Sigmoid colon (tissue), 7 donors: ENCODE measurements around the gene ZSCAN18. TPM values are rescaled to one million over a fixed set of nuclear protein-coding genes. Genes with fewer than 3 reads are reported as not detected.

Experiments
- DNase-seq: peaks from one replicate; pipeline ENCODE4 v3.0.0-alpha.2; 2019
- H3K27ac ChIP-seq, 4 donors: fragments of 200-600 bp; sonication (generic); one replicate each; pipeline ENCODE4 v1.5.1; 2016 to 2019; ENCODE audit warnings: mild to moderate bottlenecking in 1 of 4
- H3K27me3 ChIP-seq, 3 donors: fragments of 200-600 bp; sonication (generic); one replicate each; pipeline ENCODE4 v1.5.1; 2019; ENCODE audit warnings: mild to moderate bottlenecking in 1 of 3
- H3K36me3 ChIP-seq, 4 donors: fragments of 200-600 bp; sonication (generic); one replicate each; pipeline ENCODE4 v1.5.1; 2016 to 2019
- H3K4me1 ChIP-seq, 4 donors: fragments of 200-600 bp; sonication (generic); one replicate each; pipeline ENCODE4 v1.5.1; 2017 to 2019
- H3K4me3 ChIP-seq, 4 donors: fragments of 200-600 bp; sonication (generic); one replicate each; pipeline ENCODE4 v1.5.1; 2017 to 2019; ENCODE audit warnings: mild to moderate bottlenecking in 2 of 4, moderate library complexity in 1 of 4
- H3K9me3 ChIP-seq, 4 donors: fragments of 200-600 bp in 3 of 4; sonication (generic) in 3 of 4; one replicate each; pipeline versions ENCODE4 v1.5.1 to v1.6.1; 2013 to 2019
- CTCF ChIP-seq, 4 experiments: fragments of 450-650 bp in 3 of 4; fragments of 200-600 bp in 1 of 4; IDR thresholded peaks; one replicate each; pipeline ENCODE4 v1.5.1; 2016 to 2019; ENCODE audit warnings: antibody characterized with exemption in 4 of 4, mild to moderate bottlenecking in 3 of 4, moderate library complexity in 2 of 4
- EP300 ChIP-seq, 4 donors: sonication (generic); formaldehyde crosslinking; IDR thresholded peaks; one replicate each; pipeline ENCODE4 v1.6.1; 2017; ENCODE audit warnings: antibody characterized with exemption in 4 of 4
- POLR2A ChIP-seq, 2 donors: fragments of 450-650 bp; IDR thresholded peaks; one replicate each; pipeline ENCODE4 v1.6.1; 2016; ENCODE audit warnings: antibody characterized with exemption in 2 of 2, mild to moderate bottlenecking in 2 of 2, moderate library complexity in 2 of 2
- POLR2AphosphoS5 ChIP-seq, 4 donors: sonication (generic); formaldehyde crosslinking; IDR thresholded peaks; one replicate each; pipeline ENCODE4 v1.6.1; 2017; ENCODE audit warnings: antibody characterized with exemption in 4 of 4
- WGBS, 2 donors: extraction: QIAGEN DNeasy Blood & Tissue Kit; methylation state at CpG; one replicate each; pipeline ENCODE4 v1.1.7; 2013; 5-methylcytosine and 5-hydroxymethylcytosine counted together
- intact Hi-C: fragments of 100-400 bp; cut with DNase I; formaldehyde crosslinking; loops from one replicate; pipeline ENCODE4 v1.15.1; 2023
- polyA plus RNA-seq, 3 donors: library from polyadenylated mRNA; stranded (reverse); fragments of 200-250 nt; gene quantifications; one replicate each; pipeline ENCODE4 v1.2.3, GENCODE V29; 2013
- total RNA-seq, 4 donors: library from RNA; depleted of rRNA; stranded (reverse); fragments of >200 nt; gene quantifications; one replicate each; pipeline ENCODE4 v1.1.0, GENCODE V29; 2016
- donor health status: healthy with polysubstance abuse.
- donor health status: Bipolar disorder and iron deficiency.
- donor health status: healthy.

Gene ZSCAN18
- total and polyA plus RNA-seq, 7 donors = 5.8 to 85.3 (median 64.7) TPM

GRCh38 chr19:58052256-58052655, 45.8 kb downstream of the ZSCAN18 start:
- Histone ChIP-seq H3K27ac (no peak overlapping the region), H3K27me3 (peaks cover 0 to 3% (median 0%) of the 10 kb centered on the region in 3 donors), H3K4me1 (no peaks in the 10 kb centered on the region), H3K36me3 (no peaks in the 10 kb centered on the region), H3K4me3 (no peak overlapping the region), H3K9me3 (peaks cover 0 to 10% (median 8%) of the 10 kb centered on the region in 4 donors)
- intact Hi-C loops = no loop called here
- no peak for DNase-seq
- 96 to 97% methylated on average over 16 of the region's 16 CpGs for WGBS, 2 donors
- no peak for TF ChIP-seq CTCF (IDR thresholded peaks at IDR 0.05)
- no peak for TF ChIP-seq POLR2AphosphoS5 (IDR thresholded peaks at IDR 0.05)
- no peak for TF ChIP-seq POLR2A (IDR thresholded peaks at IDR 0.05)
- no peak for TF ChIP-seq EP300 (IDR thresholded peaks at IDR 0.05)

DNA sequence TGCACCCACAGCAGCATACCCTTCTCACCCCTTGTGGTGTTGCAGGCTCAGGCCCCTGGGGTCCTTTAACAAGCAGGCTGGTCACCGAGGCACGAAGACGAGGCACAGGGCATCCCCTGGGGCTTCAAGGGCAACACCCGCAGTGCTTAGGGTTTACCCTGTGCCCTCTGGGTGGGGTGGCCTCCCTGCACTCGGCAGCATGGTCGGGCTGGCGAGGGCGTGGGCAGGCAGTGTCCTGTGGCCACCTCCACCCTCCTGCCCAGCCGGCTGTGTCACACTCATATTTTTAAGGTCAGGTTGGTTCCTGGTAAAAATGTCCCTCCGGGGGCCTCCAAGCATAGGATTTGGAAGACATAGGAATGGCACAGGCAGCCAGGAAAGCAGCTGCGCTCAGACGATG, 50.4 kb downstream of the ZSCAN18 start:
- intact Hi-C loops = no loop called here
- TF ChIP-seq POLR2AphosphoS5 (IDR thresholded peaks at IDR 0.05) (no peak), EP300 (IDR thresholded peaks at IDR 0.05) (no peak), POLR2A (IDR thresholded peaks at IDR 0.05) (no peak), CTCF (IDR thresholded peaks at IDR 0.05) (no peak)
- no peaks in the 10 kb centered on the region for H3K27me3 ChIP-seq
- H3K4me3 ChIP-seq = no peak overlapping the region
- H3K27ac ChIP-seq = no peak overlapping the region
- H3K36me3 ChIP-seq = no peaks in the 10 kb centered on the region
- DNase-seq = no peak
- H3K4me1 ChIP-seq = no peaks in the 10 kb centered on the region
- 93 to 94% methylated on average over 12 of the region's 12 CpGs for WGBS, 2 donors
- peaks cover 20 to 33% (median 24%) of the 10 kb centered on the region in 4 donors for H3K9me3 ChIP-seq

- TF ChIP-seq POLR2A (IDR thresholded peaks at IDR 0.05) (no peak), CTCF (IDR thresholded peaks at IDR 0.05) (no peak), EP300 (IDR thresholded peaks at IDR 0.05) (no peak), POLR2AphosphoS5 (IDR thresholded peaks at IDR 0.05) (no peak)
Observed at GRCh38 chr19:58046856-58047255, 51.2 kb downstream of the ZSCAN18 start.

GRCh38 chr19:58045411-58046050, 52.5 kb downstream of the ZSCAN18 start:
- Histone ChIP-seq H3K4me3 (no peak overlapping the region), H3K36me3 (no peaks in the 10 kb centered on the region), H3K27me3 (no peaks in the 10 kb centered on the region), H3K27ac (no peak overlapping the region), H3K4me1 (no peaks in the 10 kb centered on the region), H3K9me3 (peaks cover 23 to 38% (median 31%) of the 10 kb centered on the region in 4 donors)
- DNase-seq = no peak
- intact Hi-C loops = no loop called here
- no peak for TF ChIP-seq POLR2A (IDR thresholded peaks at IDR 0.05)
- TF ChIP-seq CTCF (IDR thresholded peaks at IDR 0.05) = no peak
- no peak for TF ChIP-seq EP300 (IDR thresholded peaks at IDR 0.05)
- TF ChIP-seq POLR2AphosphoS5 (IDR thresholded peaks at IDR 0.05) = no peak
- WGBS, 2 donors = 94 to 95% methylated on average over 24 of the region's 24 CpGs

More at GRCh38 chr19:58046856-58047255, 51.2 kb downstream of the ZSCAN18 start:
- intact Hi-C loops = no loop called here
- Histone ChIP-seq H3K9me3 (peaks cover 23 to 35% (median 27%) of the 10 kb centered on the region in 4 donors), H3K36me3 (no peaks in the 10 kb centered on the region), H3K4me1 (no peaks in the 10 kb centered on the region), H3K27ac (no peak overlapping the region), H3K27me3 (no peaks in the 10 kb centered on the region), H3K4me3 (no peak overlapping the region)
- 82 to 86% methylated on average over 7 of the region's 7 CpGs for WGBS, 2 donors
- DNase-seq = no peak

DNA sequence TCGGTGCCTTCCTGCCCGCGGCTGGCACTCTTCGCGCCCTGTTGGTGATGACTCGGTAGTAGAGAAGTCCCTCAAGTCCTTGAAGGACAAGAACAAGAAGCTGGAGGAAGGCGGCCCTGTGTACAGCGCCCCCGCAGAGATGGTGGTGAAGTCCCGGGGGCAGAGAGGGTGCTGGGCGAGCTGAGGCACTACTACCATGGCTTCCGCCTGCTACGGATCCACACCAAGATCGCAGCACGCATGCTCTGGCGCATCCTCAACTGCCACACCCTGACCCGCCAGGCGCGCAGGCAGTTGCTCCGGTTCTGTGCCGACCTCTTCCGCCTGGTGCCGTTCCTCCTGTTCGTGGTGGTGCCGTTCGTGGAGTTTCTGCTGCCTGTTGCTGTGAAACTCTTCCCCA, 53.1 kb downstream of the ZSCAN18 start:
- intact Hi-C loops = no loop called here
- Histone ChIP-seq H3K27me3 (no peaks in the 10 kb centered on the region), H3K36me3 (no peaks in the 10 kb centered on the region), H3K27ac (no peak overlapping the region), H3K4me3 (no peak overlapping the region), H3K9me3 (peaks cover 23 to 38% (median 32%) of the 10 kb centered on the region in 4 donors), H3K4me1 (no peaks in the 10 kb centered on the region)
- TF ChIP-seq EP300 (IDR thresholded peaks at IDR 0.05) (no peak), POLR2AphosphoS5 (IDR thresholded peaks at IDR 0.05) (no peak), POLR2A (IDR thresholded peaks at IDR 0.05) (no peak), CTCF (IDR thresholded peaks at IDR 0.05) (no peak)
- 94 to 96% methylated on average over 26 of the region's 26 CpGs for WGBS, 2 donors
- DNase-seq = no peak
